ENCODE results near the gene GLS.

- TF ChIP-seq ELF4 (IDR thresholded peaks at IDR 0.05) (no peak), FOXM1 (IDR thresholded peaks at IDR 0.05; ENCODE audit: borderline replicate concordance) (no peak), SP1 (IDR thresholded peaks at IDR 0.05) (no peak), L3MBTL2 (conservative IDR thresholded peaks at IDR 0.05) (no peak), TARDBP (IDR thresholded peaks at IDR 0.05) (no peak), FOXK2 (IDR thresholded peaks at IDR 0.05) (no peak), BHLHE40 (IDR thresholded peaks at IDR 0.05; ENCODE audit: borderline replicate concordance) (no peak)
Measured at GRCh38 chr2:190970160-190970559, 89.5 kb downstream of the GLS start.

Measured in HEK293T (cell line).